Measurements from ENCODE around the gene RAB20.

- TF ChIP-seq TOX (CRISPR knock-in tag; IDR thresholded peaks at IDR 0.05; ENCODE audit: borderline replicate concordance) (no peak), PATZ1 (CRISPR knock-in tag; IDR thresholded peaks at IDR 0.05; ENCODE audit: borderline replicate concordance) (no peak), ZFP30 (CRISPR knock-in tag; IDR thresholded peaks at IDR 0.05) (no peak), RARB (CRISPR knock-in tag; IDR thresholded peaks at IDR 0.05) (no peak), GLIS3 (CRISPR knock-in tag; IDR thresholded peaks at IDR 0.05) (no peak), CREB5 (CRISPR knock-in tag; IDR thresholded peaks at IDR 0.05; ENCODE audit: low read depth) (no peak), SNAI2 (CRISPR knock-in tag; IDR thresholded peaks at IDR 0.05) (no peak), ZNF70 (CRISPR knock-in tag; IDR thresholded peaks at IDR 0.05) (no peak), BACH2 (CRISPR knock-in tag; IDR thresholded peaks at IDR 0.05; ENCODE audit: borderline replicate concordance) (no peak), PPARA (CRISPR knock-in tag; IDR thresholded peaks at IDR 0.05; ENCODE audit: borderline replicate concordance) (no peak)
- TF ChIP-seq, protein P1, sequence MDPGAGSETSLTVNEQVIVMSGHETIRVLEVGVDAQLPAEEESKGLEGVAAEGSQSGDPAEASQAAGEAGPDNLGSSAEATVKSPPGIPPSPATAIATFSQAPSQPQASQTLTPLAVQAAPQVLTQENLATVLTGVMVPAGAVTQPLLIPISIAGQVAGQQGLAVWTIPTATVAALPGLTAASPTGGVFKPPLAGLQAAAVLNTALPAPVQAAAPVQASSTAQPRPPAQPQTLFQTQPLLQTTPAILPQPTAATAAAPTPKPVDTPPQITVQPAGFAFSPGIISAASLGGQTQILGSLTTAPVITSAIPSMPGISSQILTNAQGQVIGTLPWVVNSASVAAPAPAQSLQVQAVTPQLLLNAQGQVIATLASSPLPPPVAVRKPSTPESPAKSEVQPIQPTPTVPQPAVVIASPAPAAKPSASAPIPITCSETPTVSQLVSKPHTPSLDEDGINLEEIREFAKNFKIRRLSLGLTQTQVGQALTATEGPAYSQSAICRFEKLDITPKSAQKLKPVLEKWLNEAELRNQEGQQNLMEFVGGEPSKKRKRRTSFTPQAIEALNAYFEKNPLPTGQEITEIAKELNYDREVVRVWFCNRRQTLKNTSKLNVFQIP (CRISPR knock-in tag; IDR thresholded peaks at IDR 0.05; ENCODE audit: borderline replicate concordance, low read depth), result no peak
Observed at GRCh38 chr13:110564472-110564985, 3.0 kb upstream of the RAB20 start.
